ENCODE measurements around the gene RRAGC.
"Not testable (repeated sequence)": the region's sequence is repeated elsewhere in the genome, so short reads cannot be mapped to it uniquely, and the experiment has no call there.

RRAGC gene

GRCh38 chr1:38840281-38840680 is 19.3 kb downstream of the RRAGC start:
- H3K9ac ChIP-seq (ENCODE audit: low read length), result no peak overlapping the region
- H3K4me1 ChIP-seq (ENCODE audit: control insufficient read depth, insufficient read depth, low read length), result no peaks in the 10 kb centered on the region
- no peaks in the 10 kb centered on the region for H3K27me3 ChIP-seq (ENCODE audit: control insufficient read depth, insufficient read depth, low read length)
- peaks cover 4% of the 10 kb centered on the region for H3K36me3 ChIP-seq (ENCODE audit: control insufficient read depth, insufficient read depth, low read length)
- no peak overlapping the region for H3K4me3 ChIP-seq (ENCODE audit: low read length)
- no peak overlapping the region for H3K27ac ChIP-seq (ENCODE audit: low read depth, low read length)

GRCh38 chr1:38839363-38839762 is 20.2 kb downstream of the RRAGC start:
- Histone ChIP-seq H3K9ac (ENCODE audit: low read length) (no peak overlapping the region), H3K4me1 (ENCODE audit: control insufficient read depth, insufficient read depth, low read length) (no peaks in the 10 kb centered on the region), H3K27ac (ENCODE audit: low read depth, low read length) (no peak overlapping the region), H3K36me3 (ENCODE audit: control insufficient read depth, insufficient read depth, low read length) (peaks cover 4% of the 10 kb centered on the region), H3K27me3 (ENCODE audit: control insufficient read depth, insufficient read depth, low read length) (no peaks in the 10 kb centered on the region), H3K4me3 (ENCODE audit: low read length) (no peak overlapping the region)

- H3K4me3 ChIP-seq (ENCODE audit: low read length); H3K27me3 ChIP-seq (ENCODE audit: control insufficient read depth, insufficient read depth, low read length); H3K27ac ChIP-seq (ENCODE audit: low read depth, low read length); H3K36me3 ChIP-seq (ENCODE audit: control insufficient read depth, insufficient read depth, low read length); H3K9ac ChIP-seq (ENCODE audit: low read length); H3K4me1 ChIP-seq (ENCODE audit: control insufficient read depth, insufficient read depth, low read length): not testable (repeated sequence)
Measured at GRCh38 chr1:38836316-38836715, 23.3 kb downstream of the RRAGC start.

DNA sequence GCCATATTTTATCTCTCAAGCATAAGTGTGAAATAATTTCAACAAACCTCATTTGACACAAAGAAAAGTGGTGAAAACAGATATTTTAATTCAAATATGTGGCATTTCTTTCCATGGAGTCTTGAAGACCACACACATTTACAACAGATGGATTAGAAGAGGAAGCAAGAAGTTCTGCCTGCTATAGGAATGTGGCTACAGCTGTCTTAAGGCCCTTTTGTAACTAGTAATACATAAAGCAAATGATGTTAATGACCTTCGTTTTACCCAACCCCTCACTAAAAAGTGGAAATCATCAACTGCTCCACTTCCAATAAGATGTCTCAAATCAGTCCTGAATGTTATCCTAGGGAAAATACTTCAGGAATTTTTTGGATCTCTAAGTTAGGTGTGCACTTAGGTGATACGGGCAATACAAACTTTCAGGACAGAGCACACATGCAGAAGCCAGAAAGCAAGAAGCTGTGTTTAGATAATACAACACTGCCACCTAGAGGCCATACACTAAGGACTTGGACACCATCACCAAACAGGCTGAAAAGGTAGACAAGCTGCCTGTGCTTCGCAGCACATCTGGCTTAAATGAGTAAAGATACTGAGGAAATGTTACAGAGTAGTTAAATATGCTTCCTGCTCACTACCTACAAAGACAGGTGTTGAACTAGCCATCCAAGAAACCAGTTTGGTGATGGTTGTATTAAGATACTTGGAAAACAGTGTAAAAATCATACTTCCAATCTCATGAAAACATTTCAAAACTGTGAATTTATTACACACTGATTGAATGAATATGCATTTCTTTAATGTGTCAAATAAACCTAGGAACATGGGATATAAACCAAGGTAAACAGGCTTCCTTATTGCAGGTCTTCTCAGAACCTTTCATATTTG is 24.4 kb downstream of the RRAGC start:
- Histone ChIP-seq H3K9ac (ENCODE audit: low read length) (no peak overlapping the region), H3K4me3 (ENCODE audit: low read length) (no peak overlapping the region), H3K27me3 (ENCODE audit: control insufficient read depth, insufficient read depth, low read length) (peaks cover 2% of the 10 kb centered on the region), H3K4me1 (ENCODE audit: control insufficient read depth, insufficient read depth, low read length) (no peaks in the 10 kb centered on the region), H3K27ac (ENCODE audit: low read depth, low read length) (no peak overlapping the region), H3K36me3 (ENCODE audit: control insufficient read depth, insufficient read depth, low read length) (peaks cover 4% of the 10 kb centered on the region)

- H3K27me3 ChIP-seq (ENCODE audit: control insufficient read depth, insufficient read depth, low read length), result peaks cover 2% of the 10 kb centered on the region
- H3K27ac ChIP-seq (ENCODE audit: low read depth, low read length), result no peak overlapping the region
- H3K9ac ChIP-seq (ENCODE audit: low read length), result no peak overlapping the region
Measured at GRCh38 chr1:38834221-38834782, 25.3 kb downstream of the RRAGC start.

DNA sequence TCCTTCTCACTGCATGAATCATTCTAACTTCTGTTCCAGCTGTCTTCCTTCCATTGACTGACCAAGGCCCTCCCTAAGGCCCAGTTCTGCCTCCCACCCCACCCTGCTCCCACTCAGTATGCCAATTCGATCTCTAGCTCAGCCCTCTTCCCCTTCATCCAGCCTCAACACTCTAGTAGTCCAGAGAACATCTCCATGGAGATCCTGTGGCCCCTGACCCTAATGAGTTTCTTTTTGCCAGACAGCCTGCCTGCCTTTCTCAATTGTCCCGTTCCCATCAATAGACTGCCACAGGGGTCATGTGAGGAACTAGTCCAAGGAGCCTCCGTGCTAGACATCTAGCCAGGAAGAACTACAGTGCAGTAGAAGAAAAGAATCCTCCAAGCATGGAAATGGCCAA is 26.4 kb downstream of the RRAGC start:
- peaks cover 2% of the 10 kb centered on the region for H3K27me3 ChIP-seq (ENCODE audit: control insufficient read depth, insufficient read depth, low read length)
- no peak overlapping the region for H3K9ac ChIP-seq (ENCODE audit: low read length)
- H3K27ac ChIP-seq (ENCODE audit: low read depth, low read length), result no peak overlapping the region
- peaks cover 5% of the 10 kb centered on the region for H3K4me1 ChIP-seq (ENCODE audit: control insufficient read depth, insufficient read depth, low read length)
- H3K4me3 ChIP-seq (ENCODE audit: low read length), result no peak overlapping the region
- H3K36me3 ChIP-seq (ENCODE audit: control insufficient read depth, insufficient read depth, low read length), result no peaks in the 10 kb centered on the region

More at GRCh38 chr1:38834221-38834782, 25.3 kb downstream of the RRAGC start:
- Histone ChIP-seq H3K36me3 (ENCODE audit: control insufficient read depth, insufficient read depth, low read length) (peaks cover 4% of the 10 kb centered on the region), H3K4me3 (ENCODE audit: low read length) (no peak overlapping the region), H3K4me1 (ENCODE audit: control insufficient read depth, insufficient read depth, low read length) (peaks cover 5% of the 10 kb centered on the region)

GRCh38 chr1:38832370-38832734 is 27.2 kb downstream of the RRAGC start:
- Histone ChIP-seq H3K27me3 (ENCODE audit: control insufficient read depth, insufficient read depth, low read length) (peaks cover 2% of the 10 kb centered on the region), H3K4me3 (ENCODE audit: low read length) (no peak overlapping the region), H3K36me3 (ENCODE audit: control insufficient read depth, insufficient read depth, low read length) (no peaks in the 10 kb centered on the region), H3K27ac (ENCODE audit: low read depth, low read length) (no peak overlapping the region), H3K4me1 (ENCODE audit: control insufficient read depth, insufficient read depth, low read length) (peaks cover 5% of the 10 kb centered on the region), H3K9ac (ENCODE audit: low read length) (no peak overlapping the region)

- H3K27me3 ChIP-seq (ENCODE audit: control insufficient read depth, insufficient read depth, low read length), result peaks cover 2% of the 10 kb centered on the region
- H3K4me1 ChIP-seq (ENCODE audit: control insufficient read depth, insufficient read depth, low read length), result peaks cover 5% of the 10 kb centered on the region
- H3K4me3 ChIP-seq (ENCODE audit: low read length), result no peak overlapping the region
- no peaks in the 10 kb centered on the region for H3K36me3 ChIP-seq (ENCODE audit: control insufficient read depth, insufficient read depth, low read length)
- H3K9ac ChIP-seq (ENCODE audit: low read length), result no peak overlapping the region
- no peak overlapping the region for H3K27ac ChIP-seq (ENCODE audit: low read depth, low read length)
Measured at GRCh38 chr1:38831731-38832369, 27.7 kb downstream of the RRAGC start.

- Histone ChIP-seq H3K27ac (ENCODE audit: low read depth, low read length) (no peak overlapping the region), H3K36me3 (ENCODE audit: control insufficient read depth, insufficient read depth, low read length) (no peaks in the 10 kb centered on the region), H3K9ac (ENCODE audit: low read length) (no peak overlapping the region), H3K4me3 (ENCODE audit: low read length) (no peak overlapping the region), H3K27me3 (ENCODE audit: control insufficient read depth, insufficient read depth, low read length) (peaks cover 2% of the 10 kb centered on the region), H3K4me1 (ENCODE audit: control insufficient read depth, insufficient read depth, low read length) (peaks cover 5% of the 10 kb centered on the region)
Measured at GRCh38 chr1:38829368-38829767, 30.2 kb downstream of the RRAGC start.

DNA sequence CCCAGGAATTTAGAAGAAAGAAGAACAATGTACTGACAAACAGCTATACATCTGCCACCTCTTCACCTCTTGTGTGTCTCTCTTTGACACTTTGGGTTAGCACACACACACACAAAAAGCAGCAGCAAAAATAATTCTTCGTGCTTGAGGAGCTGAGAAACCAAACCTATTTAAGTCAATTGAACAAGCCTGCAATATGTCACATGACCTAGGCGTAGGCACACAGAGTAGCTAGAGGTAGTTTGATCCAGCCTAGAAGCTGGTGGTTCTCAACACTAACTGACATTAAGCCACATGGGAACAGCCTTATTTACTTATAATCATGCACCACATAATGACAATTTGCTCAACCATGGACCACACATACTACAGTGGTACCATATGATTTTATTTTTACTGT is 32.3 kb downstream of the RRAGC start:
- peaks cover 2% of the 10 kb centered on the region for H3K27me3 ChIP-seq (ENCODE audit: control insufficient read depth, insufficient read depth, low read length)

DNA sequence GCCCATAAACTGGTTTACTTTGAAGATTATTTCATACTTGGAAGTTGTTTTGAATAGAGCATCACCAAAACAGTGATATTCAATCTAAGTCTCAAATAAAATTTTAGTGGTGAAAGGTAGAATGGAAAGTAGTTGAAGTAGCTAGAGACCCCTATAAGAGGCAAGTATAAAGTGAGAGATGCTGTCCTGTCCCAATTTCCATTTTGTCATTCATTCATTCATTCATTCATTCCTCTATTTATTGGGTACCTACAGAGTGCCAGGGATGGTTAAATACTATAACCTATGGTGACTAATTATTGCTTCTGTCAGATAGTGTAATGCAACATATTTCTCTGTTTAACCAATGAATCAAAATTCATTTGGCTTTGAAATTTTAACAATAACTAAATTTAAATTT is 32.7 kb downstream of the RRAGC start:
- peaks cover 2% of the 10 kb centered on the region for H3K27me3 ChIP-seq (ENCODE audit: control insufficient read depth, insufficient read depth, low read length)
- H3K36me3 ChIP-seq (ENCODE audit: control insufficient read depth, insufficient read depth, low read length), result no peaks in the 10 kb centered on the region
- no peak overlapping the region for H3K9ac ChIP-seq (ENCODE audit: low read length)
- H3K4me3 ChIP-seq (ENCODE audit: low read length), result no peak overlapping the region
- peaks cover 5% of the 10 kb centered on the region for H3K4me1 ChIP-seq (ENCODE audit: control insufficient read depth, insufficient read depth, low read length)
- H3K27ac ChIP-seq (ENCODE audit: low read depth, low read length), result no peak overlapping the region

More for the DNA sequence above, 32.3 kb downstream of the RRAGC start:
- no peak overlapping the region for H3K4me3 ChIP-seq (ENCODE audit: low read length)
- no peaks in the 10 kb centered on the region for H3K36me3 ChIP-seq (ENCODE audit: control insufficient read depth, insufficient read depth, low read length)
- H3K9ac ChIP-seq (ENCODE audit: low read length), result no peak overlapping the region
- peaks cover 5% of the 10 kb centered on the region for H3K4me1 ChIP-seq (ENCODE audit: control insufficient read depth, insufficient read depth, low read length)
- H3K27ac ChIP-seq (ENCODE audit: low read depth, low read length), result no peak overlapping the region

GRCh38 chr1:38826262-38826661 is 33.3 kb downstream of the RRAGC start:
- Histone ChIP-seq H3K4me3 (ENCODE audit: low read length) (no peak overlapping the region), H3K36me3 (ENCODE audit: control insufficient read depth, insufficient read depth, low read length) (no peaks in the 10 kb centered on the region), H3K9ac (ENCODE audit: low read length) (no peak overlapping the region), H3K27ac (ENCODE audit: low read depth, low read length) (no peak overlapping the region), H3K27me3 (ENCODE audit: control insufficient read depth, insufficient read depth, low read length) (peaks cover 2% of the 10 kb centered on the region), H3K4me1 (ENCODE audit: control insufficient read depth, insufficient read depth, low read length) (peaks cover 5% of the 10 kb centered on the region)
